ENCODE measurements around the gene PATL1.

Gene PATL1

DNA sequence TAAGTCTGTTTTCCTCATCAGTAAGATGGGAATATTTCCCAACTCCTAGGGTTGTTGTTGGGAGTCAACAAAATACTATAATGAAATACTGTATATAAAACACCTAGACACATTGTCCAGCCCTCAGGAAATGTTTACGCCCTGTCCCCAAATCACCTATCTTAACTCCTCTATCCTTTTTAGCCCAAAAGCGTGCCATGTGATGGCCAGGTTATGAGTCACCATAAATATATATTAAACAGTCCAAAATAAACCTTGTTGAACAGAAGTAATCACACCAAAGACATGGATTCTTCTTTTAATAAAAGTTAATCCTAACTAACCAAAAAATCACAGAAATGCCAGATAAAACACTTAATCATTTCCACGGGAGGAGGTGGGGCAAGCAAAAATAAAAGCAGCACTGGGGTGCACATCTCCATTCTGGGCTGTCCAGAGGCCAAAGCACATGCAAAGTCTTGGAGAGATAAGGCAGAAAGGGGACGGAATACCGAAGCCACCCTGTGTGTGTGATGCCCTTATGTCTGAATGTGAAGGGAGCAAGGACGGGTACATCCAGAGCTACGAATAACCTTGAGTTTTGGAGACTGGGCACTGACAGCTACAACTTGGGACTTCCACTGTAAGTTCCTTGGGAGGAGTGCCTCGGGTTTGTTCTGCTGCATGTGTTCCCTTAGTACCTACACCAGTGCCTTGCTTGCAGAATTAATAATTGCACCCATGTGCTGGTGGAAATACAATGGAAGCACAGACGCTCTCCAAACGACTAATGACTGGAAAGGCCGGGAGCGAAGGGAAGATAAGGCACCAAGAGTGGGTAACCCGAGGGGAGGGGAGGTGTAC is 54.3 kb downstream of the PATL1 start:
- DNase-seq (ENCODE audit: low spot score): no peak

DNA sequence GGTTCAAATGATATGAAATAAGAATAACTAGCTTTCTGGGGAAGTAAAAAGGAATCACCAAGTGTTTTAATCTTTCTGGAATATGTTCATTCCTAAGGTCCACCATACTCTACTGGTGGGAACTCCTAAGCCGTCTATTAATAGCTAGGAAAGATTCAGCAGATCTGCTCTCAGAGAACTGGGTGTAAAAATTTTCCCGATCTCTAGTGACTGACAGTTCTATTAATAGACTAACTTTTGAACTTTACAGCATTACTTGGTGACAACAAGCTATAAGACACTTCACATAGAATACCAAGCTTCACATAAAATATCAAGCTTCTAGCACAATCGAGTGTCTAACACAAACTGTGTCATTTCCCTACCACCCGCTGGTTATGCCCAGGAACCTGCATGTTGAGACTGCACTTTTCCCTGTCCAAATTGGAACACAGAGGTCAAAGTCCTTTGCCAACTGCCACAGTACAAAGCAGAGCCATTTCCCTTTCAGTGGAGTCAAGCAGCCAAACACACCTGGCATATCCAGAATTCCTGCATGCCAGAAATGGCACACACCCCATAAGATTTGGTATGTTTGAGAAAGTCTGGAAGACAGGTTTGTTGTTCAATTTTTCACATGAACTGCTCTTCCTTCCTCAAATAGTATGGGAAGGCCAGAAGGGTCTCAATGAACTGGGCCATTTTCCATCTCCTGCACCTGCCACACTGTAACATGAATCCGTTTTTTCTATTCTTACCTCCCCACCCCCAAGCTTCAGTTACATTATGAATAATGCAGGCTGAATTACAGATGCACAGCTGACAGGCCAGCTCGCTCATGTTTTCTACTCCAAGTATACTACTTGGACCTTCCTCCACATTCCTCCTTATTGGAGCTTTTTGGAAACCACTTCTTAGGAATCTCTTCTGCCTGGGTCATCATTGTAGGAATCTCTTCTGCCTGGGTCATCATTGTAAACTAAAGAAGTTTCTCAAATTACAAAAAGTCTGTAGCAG is 57.0 kb downstream of the PATL1 start:
- peak; percentile 16 for DNase-seq (ENCODE audit: low spot score)

DNA sequence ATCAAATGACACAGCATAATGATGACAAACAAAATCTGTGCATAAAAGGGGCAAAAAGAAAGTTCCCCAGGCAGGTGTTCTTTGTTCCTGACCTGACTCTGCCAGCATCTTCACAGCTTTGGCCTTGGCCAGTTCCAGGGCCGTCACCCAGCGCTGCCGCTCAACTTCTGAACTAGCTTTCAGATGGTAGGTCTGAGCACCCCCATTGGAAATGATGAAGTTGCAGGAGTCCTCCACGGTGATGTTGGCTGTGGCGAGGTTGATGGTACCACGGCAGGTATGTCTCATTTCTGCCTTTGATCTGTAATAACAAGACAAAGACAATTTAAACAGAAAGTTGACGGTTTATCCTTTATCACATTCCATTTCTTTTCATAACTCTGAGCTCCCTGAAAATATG is 58.5 kb downstream of the PATL1 start:
- no peak for DNase-seq (ENCODE audit: low spot score)

DNA sequence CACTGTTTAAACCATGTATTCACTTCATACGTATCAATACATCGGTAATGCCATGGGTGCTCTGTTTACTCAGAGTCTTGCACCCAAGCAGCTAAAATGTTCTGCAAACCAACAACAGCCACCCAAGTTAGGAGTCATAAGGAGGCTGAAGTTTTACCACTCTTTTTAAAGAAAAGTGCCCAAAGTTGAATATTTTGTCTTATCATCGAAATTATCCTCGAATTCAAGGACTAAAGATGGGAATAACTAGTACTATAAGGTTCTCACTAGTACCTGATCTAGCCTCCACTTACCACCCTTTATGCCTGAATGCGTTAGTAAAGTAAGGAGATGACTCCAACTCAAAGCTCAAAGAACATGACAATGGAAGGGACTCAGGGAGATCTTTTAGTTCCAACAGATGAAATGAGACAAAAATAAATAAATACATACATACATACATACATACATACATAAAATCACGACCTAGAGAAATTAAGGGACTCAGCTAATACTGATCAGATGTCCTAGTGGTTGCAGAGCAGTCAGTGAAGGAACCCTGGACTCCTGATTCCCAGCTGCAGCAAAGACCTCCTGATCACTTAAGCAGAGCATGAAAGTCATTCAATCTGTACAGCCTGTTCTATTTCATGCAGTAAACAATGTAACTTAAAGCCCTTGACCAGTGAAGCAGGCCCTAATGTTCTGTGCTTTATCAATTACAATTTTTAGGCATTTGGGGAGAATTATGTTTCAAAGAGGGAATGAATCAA is 61.0 kb downstream of the PATL1 start:
- no peak for DNase-seq (ENCODE audit: low spot score)

DNA sequence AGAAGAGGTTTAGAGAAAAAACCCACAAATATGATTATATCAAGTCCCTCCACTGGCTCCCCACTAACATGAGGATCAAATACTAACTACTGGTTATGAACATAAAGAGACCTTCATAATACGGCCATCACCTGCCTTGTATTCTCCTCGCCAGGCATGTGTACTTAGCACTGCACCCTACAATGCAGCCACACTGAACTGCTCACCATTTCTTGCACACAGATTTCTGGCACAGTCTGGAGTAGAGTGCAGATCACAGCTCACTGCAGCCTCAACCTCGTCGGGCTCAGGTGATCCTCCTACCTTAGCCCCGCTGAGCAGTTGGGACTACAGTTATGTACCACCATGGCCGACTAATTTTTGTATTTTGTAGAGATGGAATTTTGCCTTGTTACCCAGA is 66.4 kb downstream of the PATL1 start:
- DNase-seq (ENCODE audit: low spot score): no peak

DNA sequence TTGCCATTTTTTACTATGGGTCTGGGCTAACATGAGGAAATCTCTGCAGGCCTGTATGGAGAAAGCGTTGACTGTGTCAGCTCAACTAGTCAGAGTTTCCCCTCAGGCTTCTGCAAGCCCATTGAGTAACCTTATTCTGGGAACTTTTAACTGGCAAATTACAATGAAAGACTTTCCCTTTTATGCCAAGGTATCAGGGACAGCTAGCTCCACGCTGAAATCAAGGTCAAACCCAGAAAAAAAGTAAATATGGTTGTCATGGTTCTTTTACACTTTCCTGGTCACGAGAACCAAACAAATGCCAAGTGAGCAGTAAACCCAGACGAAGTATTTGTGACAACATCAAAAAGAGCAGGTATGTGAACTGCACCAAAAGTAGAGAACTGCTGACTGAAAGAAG is 67.0 kb downstream of the PATL1 start:
- no peak for DNase-seq (ENCODE audit: low spot score)

DNA sequence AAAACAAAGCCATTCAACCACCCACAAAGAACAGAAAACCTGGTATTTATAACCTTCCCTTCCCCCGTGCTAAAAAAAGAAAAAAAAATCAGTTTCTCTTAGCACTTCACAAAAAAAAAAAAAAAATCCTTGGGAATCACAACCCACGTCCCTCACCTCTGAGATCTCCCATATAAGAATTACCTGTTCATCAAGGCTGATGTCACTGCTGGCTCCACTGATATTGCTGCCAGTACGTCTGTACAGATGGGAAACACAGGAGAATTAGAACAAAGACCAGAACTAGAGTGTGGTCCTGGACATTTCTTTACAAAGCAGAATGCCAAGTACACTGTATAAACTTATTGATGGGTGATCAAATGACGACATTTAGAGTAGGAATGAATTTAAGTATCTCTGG is 68.2 kb downstream of the PATL1 start:
- no peak for DNase-seq (ENCODE audit: low spot score)

DNA sequence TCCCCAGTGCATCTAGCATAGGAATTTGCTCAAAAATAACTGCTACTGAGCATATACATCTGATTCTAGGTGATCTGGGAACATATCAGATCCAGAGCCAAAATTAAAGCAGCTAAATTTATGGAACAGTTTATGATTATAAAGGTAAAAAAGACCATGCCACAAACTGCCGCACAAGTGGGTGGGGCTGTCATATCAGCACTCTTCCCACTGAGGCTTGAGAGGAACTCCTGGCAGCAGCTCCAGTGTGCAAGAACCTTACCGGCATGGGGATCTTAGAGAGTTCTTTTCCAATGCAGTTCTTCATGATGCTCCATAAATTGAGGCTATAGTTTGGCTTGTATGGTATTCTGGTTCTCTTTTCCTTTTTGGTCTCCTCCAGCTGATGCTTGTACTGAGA is 68.6 kb downstream of the PATL1 start:
- DNase-seq (ENCODE audit: low spot score): no peak

DNA sequence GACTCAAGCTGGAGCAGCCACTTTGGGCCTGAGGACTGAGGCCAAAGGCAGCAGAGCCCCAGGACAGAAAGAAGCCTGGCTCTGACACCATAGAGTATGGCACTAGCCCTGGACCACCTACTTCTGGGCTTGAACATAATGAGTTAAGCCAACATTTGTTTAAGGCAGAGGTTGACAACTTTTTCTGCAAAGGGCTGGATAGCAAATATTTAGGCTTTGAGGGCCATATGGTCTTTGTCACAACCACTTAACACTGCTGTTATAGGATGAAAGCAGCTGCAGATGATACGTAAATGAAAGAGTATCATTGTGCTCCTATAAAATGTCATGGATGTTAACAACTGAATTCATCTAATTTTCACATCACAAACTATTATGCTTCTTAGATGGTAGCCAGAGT is 69.9 kb downstream of the PATL1 start:
- DNase-seq (ENCODE audit: low spot score): no peak

Measured in AG08396 (cell line).